GM21825 (cell line): ENCODE data around the gene PARD3.
"Not testable (repeated sequence)": the region's sequence is repeated elsewhere in the genome, so short reads cannot be mapped to it uniquely, and the experiment has no call there.

Experiments used
- ATAC-seq: cut with Tn5 transposase; IDR thresholded peaks from one replicate; pipeline ENCODE4 v1.9.1; 2021; ENCODE audit warnings: mild to moderate bottlenecking, moderate library complexity; ENCODE audit not compliant: unreplicated experiment

Gene PARD3

DNA sequence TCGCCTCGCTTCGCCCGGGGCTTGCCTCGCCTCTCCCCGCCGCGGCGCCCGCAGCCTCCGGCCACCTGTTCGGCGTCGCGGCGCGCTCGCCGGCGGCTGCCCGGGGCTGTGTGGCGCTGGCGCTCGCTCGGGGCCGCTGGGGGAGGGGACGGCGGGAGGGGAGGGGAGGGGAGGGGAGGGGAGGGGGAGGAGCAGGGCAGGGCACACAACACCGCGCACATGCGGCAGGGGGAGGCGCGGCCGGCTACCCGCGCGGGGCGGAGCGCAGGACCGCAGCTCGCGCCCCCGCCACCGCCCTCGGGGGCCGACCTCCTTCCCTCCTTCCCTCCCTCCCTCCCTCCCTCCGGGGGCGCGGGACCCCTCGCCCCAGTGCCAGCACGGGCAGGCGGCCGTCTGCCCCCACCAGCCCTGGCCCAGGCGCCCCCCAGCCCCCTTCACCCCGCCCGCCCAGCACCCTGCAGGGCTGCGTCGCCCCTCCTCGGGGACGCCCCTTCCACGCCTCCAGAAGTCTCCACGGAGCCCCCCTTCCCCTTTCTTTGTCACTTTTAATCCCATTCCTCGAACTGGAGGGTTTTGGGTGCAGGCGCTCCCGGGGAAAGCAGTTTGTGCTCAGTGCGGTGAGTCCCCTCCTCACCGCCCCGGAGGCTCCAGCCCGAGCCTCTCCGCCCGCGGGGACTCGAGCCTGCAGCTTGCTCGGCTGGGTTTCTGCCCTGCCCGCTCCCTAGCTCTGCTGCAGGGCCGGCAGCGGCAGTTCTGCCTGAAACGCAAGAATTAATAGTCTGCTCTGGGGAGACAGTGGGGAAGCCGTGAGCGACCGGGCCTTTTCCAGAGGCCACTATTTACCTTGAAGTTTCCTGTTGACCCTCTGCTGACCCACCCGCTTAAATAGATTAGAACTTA, at the start of gene PARD3:
Gene PARD3 (minus strand): TSS at position 112 of the 900 bp plus-strand sequence. CDS start 301 bp downstream, outside the sequence.
- ATAC-seq = no peak

DNA sequence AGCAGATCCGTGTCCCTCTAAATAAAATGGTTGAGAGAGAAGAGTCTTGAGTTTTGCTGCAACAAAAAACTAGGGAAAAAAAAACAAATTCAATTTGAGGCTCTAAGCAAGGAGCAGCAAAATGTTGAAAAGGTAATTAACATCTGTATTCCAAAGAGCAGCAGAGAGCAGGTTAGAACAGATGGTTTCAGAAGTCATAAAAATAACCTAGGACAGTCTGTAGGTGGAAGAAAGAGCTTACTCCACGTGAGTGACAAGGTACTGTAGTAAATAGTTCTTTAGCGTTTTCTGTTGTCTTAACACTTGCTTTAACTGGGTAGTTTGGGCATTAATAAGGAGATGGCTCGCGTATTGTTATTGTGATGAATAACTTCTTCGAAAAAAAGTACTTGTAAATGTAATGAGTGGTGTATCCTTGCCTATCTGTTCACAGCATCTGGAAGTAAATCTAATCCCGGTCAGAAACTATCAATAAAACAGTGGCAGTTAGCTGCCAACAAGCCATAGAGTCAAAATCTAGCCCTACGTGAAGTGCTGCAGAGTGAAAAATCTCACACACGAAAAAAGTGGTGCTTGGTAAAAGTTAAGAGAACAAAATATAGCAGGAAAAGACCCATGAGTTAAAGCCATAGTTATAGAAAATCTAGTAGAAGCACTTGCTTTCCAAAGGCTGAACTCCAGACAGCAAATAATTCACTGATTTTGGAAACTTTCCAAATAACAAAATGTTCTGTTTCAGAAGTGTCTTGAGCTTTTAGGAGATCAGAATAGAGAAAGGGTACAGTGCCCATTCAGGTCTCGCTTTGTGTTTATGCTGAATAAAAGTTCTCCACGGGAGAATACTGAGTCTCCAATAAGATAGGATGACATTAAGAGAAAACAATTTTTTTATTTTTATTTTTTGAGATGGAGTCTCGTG, 49.3 kb upstream of the PARD3 start:
- ATAC-seq = no peak

DNA sequence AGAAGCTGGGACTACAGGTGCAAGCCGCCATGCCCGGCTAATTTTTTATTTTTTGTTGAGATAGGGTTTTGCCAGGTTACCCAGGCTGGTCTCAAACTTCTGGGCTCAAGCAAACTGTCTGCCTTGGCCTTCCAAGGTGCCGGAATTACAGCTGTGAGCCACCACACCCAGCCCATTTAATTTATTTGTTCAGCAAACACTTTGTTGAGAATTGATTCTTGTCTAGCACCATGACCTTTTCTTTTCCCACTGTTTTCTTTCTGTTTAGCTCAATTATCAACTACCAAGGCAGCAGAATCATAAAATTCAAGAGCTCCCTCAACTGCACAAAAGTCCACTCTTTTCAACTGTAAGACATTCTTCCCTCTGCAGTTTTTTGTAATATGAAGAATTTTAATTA, 47.8 kb upstream of the PARD3 start:
- no peak for ATAC-seq

DNA sequence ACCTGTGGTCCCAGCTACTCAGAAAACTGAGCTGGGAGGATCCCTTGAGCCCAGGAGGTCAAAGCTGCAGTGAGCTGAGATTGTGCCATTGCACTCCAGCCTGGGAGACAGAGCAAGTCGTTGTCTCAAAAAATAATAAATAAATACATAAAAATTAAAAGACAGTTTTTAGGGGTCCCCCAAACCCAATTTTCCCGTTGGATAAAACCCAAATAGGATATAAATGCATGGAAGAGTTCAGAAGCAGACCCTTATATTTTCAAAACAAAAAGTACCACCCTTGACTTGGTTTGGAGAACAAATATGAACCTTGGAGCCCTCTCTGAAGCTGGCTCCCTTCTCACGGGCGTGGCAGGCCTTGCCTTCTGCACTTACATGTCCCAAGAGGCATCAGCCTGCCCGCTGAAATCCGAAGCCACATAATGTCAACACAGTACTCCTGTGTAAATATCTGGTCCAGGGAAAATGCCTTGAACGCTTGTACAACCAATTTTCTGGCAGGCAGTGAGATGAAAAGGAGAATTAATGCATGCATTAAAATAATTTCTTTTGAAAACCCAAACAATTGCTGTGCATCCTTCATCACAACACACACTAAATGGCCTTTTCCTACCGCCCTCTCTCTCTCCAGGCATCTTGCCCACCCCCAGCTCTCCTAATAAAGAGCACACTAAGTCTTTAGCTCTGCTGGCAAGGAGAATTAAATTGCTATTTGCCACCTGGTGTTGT, 46.4 kb upstream of the PARD3 start:
- ATAC-seq = no peak

DNA sequence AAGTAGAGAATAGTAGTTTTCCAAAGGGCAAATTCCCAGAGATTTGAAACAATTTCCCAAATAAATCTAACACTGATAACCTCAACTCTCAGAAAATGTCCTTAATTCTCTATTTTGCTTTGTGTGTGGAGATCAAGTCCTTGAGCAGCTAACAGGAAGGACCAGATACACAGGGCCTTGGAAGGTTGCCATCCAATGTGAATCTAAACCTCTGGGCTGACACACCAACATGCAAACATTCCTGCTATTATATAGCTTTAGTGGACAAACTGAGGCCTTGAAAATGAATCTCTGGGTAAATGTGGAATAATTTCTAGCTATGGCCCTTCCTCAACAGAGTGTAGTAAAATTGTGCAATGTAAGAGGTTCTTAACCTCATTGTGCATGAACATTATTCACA, 44.1 kb upstream of the PARD3 start:
- no peak for ATAC-seq

DNA sequence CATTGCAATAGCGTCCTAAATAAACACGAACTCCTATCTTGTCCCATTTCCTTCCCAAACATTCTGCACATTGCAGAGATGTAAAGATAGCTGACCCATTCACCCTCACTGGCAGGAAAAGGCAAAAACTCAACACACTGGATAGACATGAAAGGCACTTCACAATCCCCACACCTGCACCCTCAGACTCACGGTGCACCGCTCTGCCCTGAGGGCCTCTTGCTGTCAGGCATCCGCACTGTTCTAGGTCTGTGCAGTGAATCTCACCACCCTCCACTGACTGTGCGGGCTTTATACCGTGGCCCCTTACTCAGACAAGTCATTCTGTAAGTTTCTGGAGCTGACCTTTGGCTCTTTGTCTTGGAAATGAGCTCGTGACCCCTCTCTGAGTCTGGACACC, 42.9 kb upstream of the PARD3 start:
- ATAC-seq = no peak

DNA sequence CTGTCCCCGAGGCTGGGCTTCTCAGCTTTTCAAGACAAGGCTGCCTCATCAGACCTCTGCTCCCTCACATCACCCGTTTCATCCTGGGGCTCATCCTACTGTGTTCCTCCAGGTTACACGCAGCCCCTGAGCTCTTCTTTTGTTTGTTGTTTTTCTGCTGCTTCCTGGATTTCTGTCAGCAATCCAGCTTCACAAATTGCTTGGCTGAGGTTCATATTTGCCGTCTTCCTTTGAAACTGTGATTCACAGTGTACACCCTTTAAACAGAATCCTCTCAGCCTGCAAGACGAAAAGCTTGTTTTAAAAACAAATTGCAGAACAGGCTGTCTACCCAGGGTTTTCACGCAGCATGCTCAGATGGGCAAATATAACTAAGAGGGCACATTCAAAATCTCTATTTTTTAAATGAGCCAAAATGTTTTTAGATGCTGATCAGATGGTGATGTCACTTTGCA, 39.1 kb upstream of the PARD3 start:
- no peak for ATAC-seq

DNA sequence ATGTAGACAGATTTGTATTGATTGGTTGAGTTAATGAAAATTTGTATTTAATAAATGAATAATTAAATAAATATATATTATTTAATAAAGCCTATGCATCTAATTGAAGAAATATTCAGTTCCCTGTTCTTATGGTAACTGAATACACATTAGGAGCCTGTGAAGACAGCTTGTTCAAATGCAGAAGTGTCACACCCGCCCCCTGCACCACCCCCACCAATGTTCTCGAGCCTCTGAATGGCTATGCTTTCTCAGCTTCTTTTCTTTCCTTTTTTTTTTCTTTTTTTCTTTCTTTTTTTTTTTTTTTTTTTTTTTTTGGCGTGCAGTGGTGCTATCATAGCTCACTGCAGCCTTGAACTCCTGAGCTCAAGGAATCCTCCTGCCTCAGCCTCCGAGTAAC, 38.3 kb upstream of the PARD3 start:
- no peak for ATAC-seq

DNA sequence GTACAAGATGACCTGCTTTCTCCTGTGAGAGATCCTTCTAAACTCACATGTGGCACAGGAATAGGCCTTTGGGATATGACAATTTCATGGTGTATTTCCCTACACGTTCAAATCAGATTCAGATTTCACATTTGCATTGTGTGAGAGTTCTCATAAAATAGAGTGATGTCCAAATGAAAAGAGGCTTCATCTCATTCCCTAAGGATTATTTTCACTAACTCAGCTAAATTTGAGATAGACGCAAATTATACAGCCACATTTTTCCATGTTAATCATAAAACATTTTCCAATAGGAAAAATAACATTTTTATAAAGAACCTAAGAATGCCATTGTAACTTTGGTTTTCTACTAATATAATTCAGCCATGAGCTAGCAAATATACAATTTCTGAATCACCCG, 35.5 kb upstream of the PARD3 start:
- no peak for ATAC-seq

DNA sequence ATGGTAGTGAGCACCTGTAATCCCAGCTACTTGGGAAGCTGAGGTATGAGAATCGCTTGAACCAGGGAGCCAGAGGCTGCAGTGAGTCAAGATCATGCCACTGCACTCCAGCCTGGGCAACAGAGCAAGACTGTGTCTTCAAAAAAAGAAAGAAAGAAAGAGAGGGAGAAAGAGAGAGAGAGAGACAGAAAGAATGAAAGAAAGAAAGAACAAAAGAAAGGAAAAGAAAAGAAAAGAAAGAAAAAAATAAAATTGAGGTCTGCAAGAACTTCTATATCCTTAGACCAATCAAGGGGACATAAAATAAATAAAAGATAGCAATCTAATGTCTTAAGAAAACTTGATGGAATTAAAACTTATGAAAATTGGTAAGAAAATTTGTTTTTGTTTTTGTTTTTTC, 34.9 kb upstream of the PARD3 start:
- ATAC-seq = no peak

DNA sequence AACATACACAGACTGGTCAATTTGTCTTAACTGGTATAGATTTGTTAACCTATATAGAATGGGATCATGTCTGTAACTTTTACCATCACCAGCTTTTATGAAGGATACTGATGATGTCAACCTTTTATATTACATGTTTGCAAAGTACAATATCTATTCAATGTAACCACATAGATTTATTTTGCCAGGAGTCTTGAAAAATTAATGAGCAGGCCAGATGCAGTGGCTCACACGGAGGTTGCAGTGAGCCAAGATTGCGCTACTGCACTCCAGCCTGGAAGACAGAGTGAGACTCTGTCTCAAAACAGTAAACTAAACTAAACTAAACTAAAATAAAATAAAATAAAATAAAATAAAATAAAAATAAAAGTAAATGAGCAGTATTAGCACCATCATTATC, 30.0 kb upstream of the PARD3 start:
- ATAC-seq = no peak

DNA sequence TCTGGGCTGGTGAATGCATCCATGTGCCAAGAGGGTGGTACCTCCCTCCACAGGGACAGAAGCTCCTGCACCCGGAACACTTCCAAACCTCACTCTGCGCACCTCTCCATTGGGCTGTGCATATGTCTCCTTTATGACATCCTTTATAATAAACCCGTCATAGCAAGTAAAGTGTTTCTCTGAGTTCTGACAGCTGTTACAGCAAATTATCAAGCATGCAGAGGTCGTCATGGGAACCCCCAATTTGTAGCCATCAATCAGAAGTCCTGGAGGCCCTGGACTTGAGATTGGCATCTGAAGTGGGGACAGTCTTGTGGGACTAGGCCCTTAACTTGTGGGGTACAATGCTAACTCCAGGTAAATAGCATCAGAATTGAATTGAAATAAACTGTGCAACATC, 29.4 kb upstream of the PARD3 start:
- no peak for ATAC-seq

DNA sequence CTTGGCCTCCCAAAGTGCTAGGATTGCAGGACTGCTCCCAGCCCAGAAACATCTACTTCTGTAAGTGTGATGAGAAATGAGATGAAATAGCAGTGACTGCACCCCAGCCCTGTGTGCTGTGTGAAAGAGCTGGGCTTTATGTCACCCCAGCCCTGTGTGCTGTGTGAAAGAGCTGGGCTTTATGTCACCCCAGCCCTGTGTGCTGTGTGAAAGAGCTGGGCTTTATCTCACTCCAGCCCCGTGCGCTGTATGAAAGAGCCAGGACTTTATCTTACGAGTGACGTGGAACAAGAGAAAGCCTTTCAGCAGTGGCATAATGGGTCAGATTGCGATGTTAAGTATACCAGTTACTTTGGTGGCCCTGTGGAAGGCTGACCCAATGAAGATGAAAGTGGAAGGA, 28.4 kb upstream of the PARD3 start:
- ATAC-seq = not testable (repeated sequence)

DNA sequence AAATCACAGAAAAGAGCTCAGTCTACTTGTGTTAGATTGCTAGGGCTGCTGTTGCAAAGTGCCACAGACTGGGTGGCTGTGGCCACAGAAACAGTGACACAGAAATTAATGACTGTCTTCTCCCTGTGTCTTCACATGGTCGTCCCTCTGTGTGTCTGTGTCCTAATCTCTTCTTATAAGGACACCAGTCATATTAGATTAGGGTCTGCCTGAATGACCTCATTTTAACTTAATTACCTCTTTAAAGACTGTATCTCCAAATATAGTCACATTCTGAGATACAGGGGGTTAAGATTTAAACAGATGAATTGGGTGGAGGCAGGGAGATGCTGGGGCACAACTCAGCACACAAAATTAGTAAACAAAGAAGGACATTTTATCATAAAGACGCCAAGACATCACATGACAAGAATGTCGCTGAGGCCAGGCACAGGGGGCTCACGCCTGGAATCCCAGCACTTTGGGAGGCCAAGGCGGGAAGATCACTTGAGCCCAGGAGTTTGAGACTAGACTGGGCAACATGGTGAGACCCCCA, 23.3 kb upstream of the PARD3 start:
- no peak for ATAC-seq

DNA sequence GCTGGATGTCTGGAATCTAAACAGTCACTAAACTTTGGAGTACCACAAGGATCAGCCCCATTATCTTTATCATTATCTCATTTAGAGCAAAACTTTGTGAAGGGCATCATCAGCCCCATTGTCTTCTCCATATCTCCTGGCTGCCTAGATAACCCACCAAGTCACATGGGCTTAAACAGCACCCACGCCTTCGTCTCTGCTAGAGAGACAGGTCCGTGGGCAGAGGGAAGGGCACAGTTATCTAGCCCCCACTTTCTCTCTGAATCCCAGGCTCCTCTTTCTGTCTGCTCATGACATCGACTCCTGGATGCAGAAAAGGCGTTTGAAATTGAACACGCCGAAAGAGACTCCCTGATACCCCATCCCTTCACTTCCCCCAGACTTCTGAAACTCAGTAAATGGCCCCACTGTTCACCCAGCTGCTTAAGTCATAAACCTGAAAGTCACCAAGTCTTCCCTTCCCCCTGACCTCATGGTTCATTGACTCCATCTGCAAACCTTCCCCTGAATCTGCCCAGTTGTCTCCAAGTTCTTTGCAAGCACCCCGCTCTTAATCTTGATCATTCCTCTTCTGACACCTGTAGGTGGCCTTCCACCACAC, 20.9 kb upstream of the PARD3 start:
- peak; percentile 79 for ATAC-seq

DNA sequence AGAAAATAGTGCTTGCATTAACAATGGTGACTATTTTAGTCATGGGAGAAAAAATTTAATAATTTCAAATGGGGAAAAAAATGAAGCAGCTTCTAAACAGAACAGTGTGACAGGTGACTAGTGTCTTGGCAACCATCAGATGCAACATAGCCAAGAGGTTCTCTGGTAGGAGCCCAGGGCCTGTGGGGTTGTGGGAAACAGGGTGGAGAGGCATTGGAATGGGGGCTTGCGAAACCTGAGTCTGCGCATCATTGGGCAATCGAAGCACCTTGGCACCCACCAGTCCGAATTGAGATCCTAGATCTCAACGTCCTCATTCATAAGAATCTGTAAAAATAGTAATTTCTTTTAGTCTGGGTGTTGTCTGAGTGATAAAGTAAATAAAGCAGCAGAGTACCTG, 19.2 kb upstream of the PARD3 start:
- ATAC-seq = no peak

DNA sequence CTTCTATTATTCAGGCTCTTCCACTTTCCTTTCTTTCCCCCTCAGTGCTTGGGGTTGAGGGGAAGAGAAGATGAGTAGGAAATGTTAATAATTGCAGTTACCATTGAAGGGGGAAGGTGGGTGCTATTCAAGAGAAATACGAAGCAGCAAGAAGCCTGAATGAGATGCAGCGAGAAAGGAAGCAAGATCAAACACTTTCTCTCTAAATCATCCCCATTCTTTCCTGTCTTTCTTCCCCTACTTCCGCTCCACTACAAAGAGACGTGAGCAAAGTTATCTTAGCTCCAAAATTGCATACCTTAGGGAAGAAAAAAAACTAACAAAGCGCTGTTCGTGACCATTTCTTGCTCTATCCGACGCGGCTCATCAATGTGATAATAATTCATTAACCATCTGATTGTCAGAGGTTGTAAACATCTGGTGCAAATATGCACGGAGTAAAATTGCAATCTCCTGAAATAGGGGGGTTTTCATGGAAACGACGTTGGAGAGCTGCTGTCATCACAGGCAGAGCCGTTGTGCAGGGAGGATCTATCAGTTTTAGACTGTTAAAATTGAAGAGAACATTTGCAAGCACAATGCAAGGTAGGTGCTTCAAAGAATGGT, 15.2 kb upstream of the PARD3 start:
- ATAC-seq = no peak

DNA sequence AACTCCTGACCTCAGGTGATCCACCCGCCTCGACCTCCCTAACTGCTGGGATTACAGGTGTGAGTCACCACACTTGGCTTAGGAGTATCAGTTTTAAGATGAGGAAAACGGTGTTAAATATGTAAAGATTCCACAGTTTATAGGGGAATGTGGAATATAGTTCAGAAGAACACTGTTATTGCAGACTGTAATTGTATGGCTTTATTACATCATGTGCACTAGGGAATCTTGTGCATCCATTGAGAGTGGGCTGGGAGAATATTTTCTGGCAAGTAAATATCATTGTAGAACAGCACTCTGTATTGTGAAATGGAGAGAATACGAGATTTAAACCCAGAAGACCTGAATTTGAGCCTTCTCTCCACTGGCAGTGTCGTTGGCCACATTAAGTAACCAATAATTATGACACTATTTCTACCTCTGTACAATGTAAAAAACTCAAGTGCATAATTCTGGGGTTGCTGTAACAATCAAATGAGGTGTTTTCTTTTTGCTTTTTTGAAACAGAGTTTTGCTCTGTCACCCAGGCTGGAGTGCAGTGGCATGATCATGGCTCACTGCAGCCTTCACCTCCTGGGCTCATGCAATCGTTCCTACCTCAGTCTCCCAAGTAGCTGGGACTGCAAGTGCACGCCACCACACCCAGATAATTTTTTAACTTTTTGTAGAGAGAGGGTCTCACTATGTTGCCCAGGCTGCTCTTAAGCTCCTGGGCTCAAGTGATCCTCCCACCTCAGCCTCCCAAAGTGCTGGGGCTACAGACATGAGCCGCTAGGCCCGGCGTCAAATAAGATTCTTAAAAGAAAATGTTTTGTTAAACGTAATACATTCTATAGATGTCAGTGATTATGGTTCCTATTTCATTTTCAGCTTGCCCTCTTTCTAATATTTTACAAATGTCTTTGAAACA, 12.0 kb upstream of the PARD3 start:
- no peak for ATAC-seq

DNA sequence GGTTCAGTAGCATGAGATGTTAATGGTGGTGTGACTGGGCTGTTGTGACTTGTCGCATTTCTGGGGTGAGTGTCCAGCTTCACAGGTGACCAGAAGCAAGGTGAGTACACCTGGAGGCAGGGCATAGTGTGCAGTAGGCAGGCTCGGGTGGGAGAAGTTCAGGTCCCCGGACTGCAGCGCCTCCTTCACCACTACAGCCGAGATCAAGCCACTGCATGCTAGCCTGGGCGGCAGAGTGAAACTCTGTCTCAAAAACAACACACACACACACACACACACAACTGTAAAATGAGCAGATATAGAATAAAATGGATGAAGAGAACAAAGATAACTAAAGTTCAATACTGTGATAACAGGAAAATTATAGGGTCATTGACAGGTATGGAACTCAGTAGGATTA, 11.1 kb upstream of the PARD3 start:
- ATAC-seq = no peak
